Right renal cortex interstitium (tissue), 3 donors: ENCODE data around the gene PCDHB6. TPM values are rescaled to one million over a fixed set of nuclear protein-coding genes. Genes with fewer than 3 reads are reported as not detected.
"Not testable (repeated sequence)": the region's sequence is repeated elsewhere in the genome, so short reads cannot be mapped to it uniquely, and the experiment has no call there.

Experiments
- DNase-seq, 3 donors: peaks; one replicate each; pipeline ENCODE4 v3.0.0-alpha.2; 2013; ENCODE audit warnings: low read depth in 3 of 3, low spot score in 2 of 3
- polyA plus RNA-seq, 3 donors: library from polyadenylated mRNA; unstranded; fragments of 120-200 nt; gene quantifications; one replicate each; pipeline ENCODE4 v1.2.1, GENCODE V29; 2013; ENCODE audit not compliant: insufficient read length in 3 of 3

Gene PCDHB6
- polyA plus RNA-seq, 3 donors, result 2.2 to 3.8 (median 3.2) TPM

- DNase-seq, result not testable (repeated sequence)
Measured at GRCh38 chr5:141157901-141158300, 8.0 kb downstream of the PCDHB6 start.

- DNase-seq, result peak in 1 of 3 donors; percentile 35
Measured at GRCh38 chr5:141172381-141173204, 22.7 kb downstream of the PCDHB6 start, which contains the start of gene PCDHB7. Gene PCDHB7 (plus strand): TSS chr5:141172644. CDS start chr5:141172836, 192 bp downstream.

DNA sequence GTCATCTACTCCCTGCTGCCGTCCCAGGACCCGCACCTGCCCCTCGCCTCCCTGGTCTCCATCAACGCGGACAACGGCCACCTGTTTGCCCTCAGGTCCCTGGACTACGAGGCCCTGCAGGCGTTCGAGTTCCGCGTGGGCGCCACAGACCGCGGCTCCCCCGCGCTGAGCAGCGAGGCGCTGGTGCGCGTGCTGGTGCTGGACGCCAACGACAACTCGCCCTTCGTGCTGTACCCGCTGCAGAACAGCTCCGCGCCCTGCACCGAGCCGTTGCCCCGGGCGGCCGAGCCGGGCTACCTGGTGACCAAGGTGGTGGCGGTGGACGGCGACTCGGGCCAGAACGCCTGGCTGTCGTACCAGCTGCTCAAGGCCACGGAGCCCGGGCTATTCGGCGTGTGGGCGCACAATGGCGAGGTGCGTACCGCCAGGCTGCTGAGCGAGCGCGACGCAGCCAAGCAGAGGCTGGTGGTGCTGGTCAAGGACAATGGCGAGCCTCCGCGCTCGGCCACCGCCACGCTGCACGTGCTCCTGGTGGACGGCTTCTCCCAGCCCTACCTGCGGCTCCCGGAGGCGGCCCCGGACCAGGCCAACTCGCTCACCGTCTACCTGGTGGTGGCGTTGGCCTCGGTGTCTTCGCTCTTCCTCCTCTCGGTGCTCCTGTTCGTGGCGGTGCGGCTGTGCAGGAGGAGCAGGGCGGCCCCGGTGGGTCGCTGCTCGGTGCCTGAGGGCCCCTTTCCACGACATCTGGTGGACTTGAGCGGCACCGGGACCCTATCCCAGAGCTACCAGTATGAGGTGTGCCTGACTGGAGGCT lies 24.6 kb downstream of the PCDHB6 start:
- not testable (repeated sequence) for DNase-seq

DNA sequence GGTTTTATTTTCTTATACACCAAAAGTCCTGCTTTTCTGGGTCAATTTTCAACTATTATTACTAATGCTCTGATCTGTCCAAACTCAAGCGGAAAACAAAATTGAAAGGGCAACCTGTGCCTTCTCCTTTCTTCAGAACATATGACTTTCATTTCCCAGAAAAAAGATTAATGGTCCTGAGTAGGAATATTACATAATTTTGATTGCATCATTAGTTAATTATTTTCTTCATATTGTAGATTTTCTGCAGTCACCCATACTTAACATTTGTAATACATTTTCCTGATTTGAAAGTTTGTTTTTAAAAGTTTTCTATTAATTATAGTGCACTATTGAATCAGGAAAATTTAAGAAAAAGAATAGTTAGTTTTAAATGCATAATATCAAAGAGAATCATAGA lies 26.1 kb downstream of the PCDHB6 start:
- DNase-seq, result no peak

DNA sequence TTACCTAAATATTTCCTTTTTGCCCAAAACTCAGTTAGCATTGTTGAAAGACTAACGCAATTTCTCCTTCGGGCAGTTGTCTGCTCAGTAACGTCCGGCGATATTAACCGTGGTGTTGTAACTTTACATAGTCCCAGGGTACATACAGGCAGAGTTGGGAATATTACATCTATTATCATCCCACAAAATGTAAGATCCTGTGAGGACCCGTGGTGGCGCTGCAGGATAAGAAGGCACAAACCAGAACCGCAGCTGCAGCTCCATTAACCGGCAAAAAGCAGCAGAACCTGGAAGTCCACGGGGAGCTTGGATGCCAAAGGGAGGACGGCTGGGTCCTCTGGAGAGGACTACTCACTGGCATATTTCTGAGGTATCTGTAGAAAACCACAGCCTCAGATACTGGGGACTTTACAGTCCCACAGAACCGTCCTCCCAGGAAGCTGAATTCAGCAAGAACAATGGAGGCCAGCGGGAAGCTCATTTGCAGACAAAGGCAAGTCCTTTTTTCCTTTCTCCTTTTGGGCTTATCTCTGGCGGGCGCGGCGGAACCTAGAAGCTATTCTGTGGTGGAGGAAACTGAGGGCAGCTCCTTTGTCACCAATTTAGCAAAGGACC lies 27.8 kb downstream of the PCDHB6 start, which contains the start of gene PCDHB8:
PCDHB8 (plus strand) TSS at position 214 of the 615 bp plus-strand sequence; CDS start at position 459, 245 bp downstream.
- DNase-seq, result not testable (repeated sequence)

GRCh38 chr5:141179371-141179770 lies 29.5 kb downstream of the PCDHB6 start:
- not testable (repeated sequence) for DNase-seq

- not testable (repeated sequence) for DNase-seq
Measured at GRCh38 chr5:141179876-141180275, 30.0 kb downstream of the PCDHB6 start.

DNA sequence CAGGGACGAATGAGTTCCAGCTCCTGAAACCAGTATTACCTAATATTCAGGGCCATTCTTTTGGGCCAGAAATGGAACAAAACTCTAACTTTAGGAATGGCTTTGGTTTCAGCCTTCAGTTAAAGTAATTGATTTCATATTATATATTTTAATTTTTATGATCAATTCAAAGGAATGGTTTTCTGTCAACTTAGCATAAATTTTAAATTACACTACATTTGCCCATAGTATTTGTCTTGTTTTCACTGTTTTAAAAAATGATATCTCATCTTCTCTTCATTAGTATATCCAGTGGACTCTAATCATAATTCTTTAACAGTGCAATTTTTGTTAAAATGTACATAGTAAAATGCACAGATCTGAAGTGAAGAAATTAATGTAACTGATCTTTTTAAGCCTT lies 30.5 kb downstream of the PCDHB6 start:
- no peak for DNase-seq

DNA sequence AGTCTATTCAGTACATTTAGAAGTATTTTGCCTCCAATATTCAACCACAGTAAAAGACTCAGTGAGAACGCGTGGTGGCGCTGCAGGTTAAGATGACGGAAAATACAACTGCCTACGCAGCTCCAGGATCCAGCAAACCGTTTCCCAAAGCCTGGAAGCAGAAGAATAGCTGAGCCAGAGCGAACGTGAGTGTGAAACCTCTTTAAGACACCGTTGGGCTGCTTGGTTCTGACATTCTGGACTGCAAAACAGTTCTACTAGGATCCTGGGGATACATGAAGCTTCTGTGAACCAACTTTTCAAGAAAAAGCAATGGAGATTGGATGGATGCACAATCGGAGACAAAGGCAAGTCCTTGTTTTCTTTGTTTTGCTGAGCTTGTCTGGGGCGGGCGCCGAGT lies 32.4 kb downstream of the PCDHB6 start, which contains the start of gene PCDHB16:
PCDHB16 (plus strand) TSS at position 140 of the 400 bp plus-strand sequence; CDS start at position 313, 173 bp downstream.
- DNase-seq, result no peak

- not testable (repeated sequence) for DNase-seq
Measured at GRCh38 chr5:141184117-141184855, 34.4 kb downstream of the PCDHB6 start.

DNA sequence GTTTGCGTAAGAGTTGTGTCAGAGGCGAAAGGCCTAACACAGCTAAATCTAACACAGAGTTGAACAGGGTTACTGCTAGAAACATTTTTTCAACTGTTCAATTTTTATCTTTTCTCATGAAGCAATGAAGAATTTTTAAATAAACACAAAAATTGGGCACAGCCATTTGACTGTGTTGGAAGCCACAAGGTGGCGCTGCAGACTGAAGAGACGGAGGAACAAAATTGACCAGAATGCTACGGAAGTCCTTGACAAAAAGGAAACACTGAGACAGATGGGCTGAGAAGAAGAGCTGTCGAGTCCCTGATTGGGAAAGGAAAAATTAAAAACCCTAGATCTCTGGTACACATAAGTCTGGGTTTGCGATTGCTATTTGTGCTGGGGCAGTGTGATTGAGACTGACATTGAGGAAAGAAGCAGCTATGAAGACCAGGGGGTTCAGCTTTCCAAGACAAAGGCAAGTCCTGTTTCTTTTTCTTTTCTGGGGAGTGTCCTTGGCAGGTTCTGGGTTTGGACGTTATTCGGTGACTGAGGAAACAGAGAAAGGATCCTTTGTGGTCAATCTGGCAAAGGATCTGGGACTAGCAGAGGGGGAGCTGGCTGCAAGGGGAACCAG lies 37.1 kb downstream of the PCDHB6 start, which contains the start of gene PCDHB9:
PCDHB9 (plus strand) TSS at position 265 of the 616 bp plus-strand sequence; CDS start at position 423, 158 bp downstream.
- no peak for DNase-seq

- DNase-seq, result not testable (repeated sequence)
Measured at GRCh38 chr5:141188682-141189081, 38.8 kb downstream of the PCDHB6 start.

DNA sequence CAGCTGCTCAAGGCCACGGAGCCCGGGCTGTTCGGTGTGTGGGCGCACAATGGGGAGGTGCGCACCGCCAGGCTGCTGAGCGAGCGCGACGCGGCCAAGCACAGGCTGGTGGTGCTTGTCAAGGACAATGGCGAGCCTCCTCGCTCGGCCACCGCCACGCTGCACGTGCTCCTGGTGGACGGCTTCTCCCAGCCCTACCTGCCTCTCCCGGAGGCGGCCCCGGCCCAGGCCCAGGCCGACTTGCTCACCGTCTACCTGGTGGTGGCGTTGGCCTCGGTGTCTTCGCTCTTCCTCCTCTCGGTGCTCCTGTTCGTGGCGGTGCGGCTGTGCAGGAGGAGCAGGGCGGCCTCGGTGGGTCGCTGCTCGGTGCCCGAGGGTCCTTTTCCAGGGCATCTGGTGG lies 39.3 kb downstream of the PCDHB6 start:
- DNase-seq, result not testable (repeated sequence)

DNA sequence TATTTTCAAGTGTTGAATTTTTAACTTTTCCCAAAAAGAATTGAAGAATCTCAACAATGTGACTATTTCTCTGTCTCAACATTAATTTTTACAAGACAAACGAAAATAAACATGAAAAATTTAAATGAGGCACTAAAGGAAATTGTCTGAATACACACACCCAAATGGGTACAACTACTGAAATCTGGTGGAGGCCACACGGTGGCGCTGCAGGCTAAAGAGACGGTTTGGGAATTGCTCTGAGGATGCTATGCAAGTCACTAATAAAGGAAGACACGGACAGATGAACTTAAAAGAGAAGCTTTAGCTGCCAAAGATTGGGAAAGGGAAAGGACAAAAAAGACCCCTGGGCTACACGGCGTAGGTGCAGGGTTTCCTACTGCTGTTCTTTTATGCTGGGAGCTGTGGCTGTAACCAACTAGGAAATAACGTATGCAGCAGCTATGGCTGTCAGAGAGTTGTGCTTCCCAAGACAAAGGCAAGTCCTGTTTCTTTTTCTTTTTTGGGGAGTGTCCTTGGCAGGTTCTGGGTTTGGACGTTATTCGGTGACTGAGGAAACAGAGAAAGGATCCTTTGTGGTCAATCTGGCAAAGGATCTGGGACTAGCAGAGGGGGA lies 42.4 kb downstream of the PCDHB6 start, which contains the start of gene PCDHB10:
PCDHB10 (plus strand) TSS at position 244 of the 616 bp plus-strand sequence; CDS start at position 444, 200 bp downstream.
- no peak for DNase-seq

- not testable (repeated sequence) for DNase-seq
Measured at GRCh38 chr5:141194332-141194731, 44.5 kb downstream of the PCDHB6 start.

DNA sequence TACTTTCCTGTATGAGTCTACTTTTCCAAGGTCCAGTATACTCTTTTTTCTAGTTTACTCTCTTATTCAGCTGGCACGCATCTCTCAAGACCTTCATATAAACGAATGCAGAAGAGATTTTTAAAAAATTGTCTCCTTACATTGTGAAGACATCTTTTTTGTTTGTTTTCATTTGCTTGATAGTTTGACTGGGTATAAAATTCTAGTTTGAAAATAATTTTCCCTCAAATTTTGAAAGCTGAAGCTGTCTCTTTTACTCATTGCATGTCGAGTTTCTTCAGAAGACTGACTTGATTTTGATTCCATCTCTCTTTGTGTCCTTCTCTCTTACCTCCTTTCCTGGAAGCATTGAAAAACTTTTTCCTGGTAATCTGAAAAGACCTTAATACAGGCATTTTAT lies 46.5 kb downstream of the PCDHB6 start:
- DNase-seq, result no peak

DNA sequence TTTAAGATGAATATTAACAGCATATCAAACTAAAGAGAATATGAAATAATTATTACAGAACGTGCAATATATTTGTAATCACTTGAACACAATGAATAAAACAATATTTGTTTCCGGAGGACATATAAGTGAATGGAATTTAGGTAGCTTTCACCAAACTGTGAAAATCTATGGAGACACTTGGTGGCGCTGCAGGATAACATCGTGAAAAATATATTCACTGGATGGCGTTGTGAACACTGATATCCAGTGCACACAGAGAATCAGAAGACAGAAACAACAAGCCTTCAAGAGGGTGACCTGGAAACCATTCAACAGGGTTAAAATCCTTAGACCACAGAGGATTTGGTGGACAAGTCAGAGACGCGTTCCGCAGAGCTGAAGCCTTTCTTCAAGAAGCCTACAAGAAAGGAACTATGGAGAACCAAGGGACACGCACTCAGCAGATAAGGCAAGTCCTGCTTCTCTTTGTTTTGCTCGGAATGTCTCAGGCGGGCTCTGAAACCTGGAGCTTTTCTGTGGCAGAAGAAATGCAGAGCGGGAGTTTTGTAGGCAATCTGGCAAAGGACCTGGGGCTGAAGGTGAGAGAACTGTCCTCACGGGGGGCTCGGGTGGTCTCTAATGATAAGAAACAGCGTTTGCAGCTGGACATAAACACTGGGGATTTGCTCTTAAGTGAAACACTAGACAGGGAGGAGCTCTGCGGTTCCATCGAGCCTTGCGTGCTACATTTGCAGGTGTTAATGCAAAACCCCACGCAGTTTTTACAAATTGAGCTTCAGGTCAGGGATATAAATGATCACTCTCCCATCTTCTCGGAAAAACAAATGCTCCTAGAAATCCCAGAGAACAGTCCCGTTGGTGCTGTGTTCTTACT lies 49.7 kb downstream of the PCDHB6 start, which contains the start of gene PCDHB11:
PCDHB11 (plus strand) TSS at position 269 of the 877 bp plus-strand sequence; CDS start at position 417, 148 bp downstream.
- no peak for DNase-seq

DNA sequence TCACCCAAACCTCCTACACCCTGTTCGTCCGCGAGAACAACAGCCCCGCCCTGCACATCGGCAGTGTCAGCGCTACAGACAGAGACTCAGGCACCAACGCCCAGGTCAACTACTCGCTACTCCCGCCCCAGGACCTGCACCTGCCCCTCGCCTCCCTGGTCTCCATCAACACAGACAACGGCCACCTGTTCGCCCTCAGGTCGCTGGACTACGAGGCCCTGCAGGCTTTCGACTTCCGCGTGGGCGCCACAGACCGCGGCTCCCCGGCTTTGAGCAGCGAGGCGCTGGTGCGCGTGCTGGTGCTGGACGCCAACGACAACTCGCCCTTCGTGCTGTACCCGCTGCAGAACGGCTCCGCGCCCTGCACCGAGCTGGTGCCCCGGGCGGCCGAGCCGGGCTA lies 51.3 kb downstream of the PCDHB6 start:
- DNase-seq, result not testable (repeated sequence)
